Mammary epithelial cell (primary cell): ENCODE results near the gene ALPK3.

Experiments used
- EZH2 ChIP-seq: IDR thresholded peaks from 2 replicates; pipeline ENCODE4 v1.6.1; 2012; ENCODE audit warnings: low read length, inconsistent platforms, borderline replicate concordance
- TF ChIP-seq, protein P1 (sequence below), 2 donors: IDR thresholded peaks in 1 of 2; conservative IDR thresholded peaks in 1 of 2; 2 replicates each; pipeline ENCODE4 v1.5.1; 2011 to 2012; ENCODE audit warnings: inconsistent platforms in 2 of 2, low read length in 2 of 2, mild to moderate bottlenecking in 2 of 2, control low read depth in 1 of 2, low read depth in 1 of 2; ENCODE audit not compliant: insufficient read depth in 1 of 2; ENCODE audit errors: extremely low read depth in 1 of 2

- no peak for TF ChIP-seq EZH2
- TF ChIP-seq, protein P1, sequence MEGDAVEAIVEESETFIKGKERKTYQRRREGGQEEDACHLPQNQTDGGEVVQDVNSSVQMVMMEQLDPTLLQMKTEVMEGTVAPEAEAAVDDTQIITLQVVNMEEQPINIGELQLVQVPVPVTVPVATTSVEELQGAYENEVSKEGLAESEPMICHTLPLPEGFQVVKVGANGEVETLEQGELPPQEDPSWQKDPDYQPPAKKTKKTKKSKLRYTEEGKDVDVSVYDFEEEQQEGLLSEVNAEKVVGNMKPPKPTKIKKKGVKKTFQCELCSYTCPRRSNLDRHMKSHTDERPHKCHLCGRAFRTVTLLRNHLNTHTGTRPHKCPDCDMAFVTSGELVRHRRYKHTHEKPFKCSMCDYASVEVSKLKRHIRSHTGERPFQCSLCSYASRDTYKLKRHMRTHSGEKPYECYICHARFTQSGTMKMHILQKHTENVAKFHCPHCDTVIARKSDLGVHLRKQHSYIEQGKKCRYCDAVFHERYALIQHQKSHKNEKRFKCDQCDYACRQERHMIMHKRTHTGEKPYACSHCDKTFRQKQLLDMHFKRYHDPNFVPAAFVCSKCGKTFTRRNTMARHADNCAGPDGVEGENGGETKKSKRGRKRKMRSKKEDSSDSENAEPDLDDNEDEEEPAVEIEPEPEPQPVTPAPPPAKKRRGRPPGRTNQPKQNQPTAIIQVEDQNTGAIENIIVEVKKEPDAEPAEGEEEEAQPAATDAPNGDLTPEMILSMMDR (conservative IDR thresholded peaks at IDR 0.05 in 1 of 2, IDR thresholded peaks at IDR 0.05 in 1 of 2; ENCODE audit: extremely low read depth in 1 of 2, insufficient read depth in 1 of 2, low read depth in 1 of 2, low read length in 2 of 2): no peak
Observed at GRCh38 chr15:84855765-84856164, 38.6 kb downstream of the ALPK3 start.
